Calu3 (cell line): ENCODE data around the gene TMEM134. TPM values are rescaled to one million over a fixed set of nuclear protein-coding genes. Genes with fewer than 3 reads are reported as not detected.

Source experiments
- BruUV-seq: library from RNA; stranded (reverse); fragments of 400-500 nt; replicated peaks from 2 replicates; lab custom pipeline; 2021; lab: Mats Ljungman, UMichigan
- CTCF ChIA-PET: fragments of 300-600 bp; sonication (Branson Sonifier 250); formaldehyde crosslinking; loops from one replicate; lab custom pipeline; 2022; ENCODE audit warnings: antibody characterized with exemption; lab: Charles Lee
- DNase-seq: peaks from one replicate; pipeline ENCODE4 v3.0.0; 2022
- H3K27ac Mint-ChIP-seq: one replicate; pipeline ENCODE4 v1.8.0; 2022; ENCODE audit warnings: mixed read lengths; ENCODE audit not compliant: unreplicated experiment
- H3K27me3 Mint-ChIP-seq: one replicate; pipeline ENCODE4 v1.8.0; 2022; ENCODE audit warnings: mixed read lengths; ENCODE audit not compliant: unreplicated experiment
- H3K36me3 Mint-ChIP-seq: one replicate; pipeline ENCODE4 v1.8.0; 2022; ENCODE audit warnings: mild to moderate bottlenecking, moderate library complexity, mixed read lengths; ENCODE audit not compliant: insufficient read depth, unreplicated experiment
- H3K4me1 Mint-ChIP-seq: one replicate; pipeline ENCODE4 v1.8.0; 2022; ENCODE audit warnings: mild to moderate bottlenecking, low read depth, mixed read lengths; ENCODE audit not compliant: unreplicated experiment
- H3K4me3 Mint-ChIP-seq: one replicate; pipeline ENCODE4 v1.8.0; 2022; ENCODE audit warnings: mild to moderate bottlenecking, low read depth, moderate library complexity, mixed read lengths; ENCODE audit not compliant: unreplicated experiment
- H3K9me3 Mint-ChIP-seq: one replicate; pipeline ENCODE4 v1.8.0; 2022; ENCODE audit warnings: low read depth, mixed read lengths; ENCODE audit not compliant: unreplicated experiment
- CTCF ChIP-seq: fragments of 200-600 bp; IDR thresholded peaks from one replicate; pipeline ENCODE4 v1.8.0; 2022; ENCODE audit warnings: antibody characterized with exemption; ENCODE audit not compliant: unreplicated experiment
- intact Hi-C: fragments of 100-400 bp; cut with micrococcal nuclease; formaldehyde crosslinking; loops from one replicate; pipeline ENCODE4 v1.10.0; 2022; ENCODE audit not compliant: unreplicated experiment
- total RNA-seq: library from RNA; stranded (reverse); gene quantifications from 2 replicates; pipeline ENCODE4 v1.2.3, GENCODE V29; 2022

Gene TMEM134
- total RNA-seq, 1 experiment from 2014 or later = 31.9 TPM

GRCh38 chr11:67501854-67502253 is 32.8 kb upstream of the TMEM134 start:
- intact Hi-C loops = loop anchor here (10.0 kb wide), 2 partner anchors 77 to 147 kb away; partner anchors contain the start of genes POLD4 and RPS6KB2
- H3K4me3 Mint-ChIP-seq = no peak overlapping the region
- peaks cover 17% of the 10 kb centered on the region for H3K4me1 Mint-ChIP-seq
- H3K9me3 Mint-ChIP-seq = no peaks in the 10 kb centered on the region
- no peak for DNase-seq
- peaks cover 62% of the 10 kb centered on the region for H3K36me3 Mint-ChIP-seq
- CTCF ChIA-PET = no interaction called here
- no peak overlapping the region for H3K27ac Mint-ChIP-seq
- H3K27me3 Mint-ChIP-seq = no peaks in the 10 kb centered on the region
- TF ChIP-seq CTCF = no peak
- no TSS peak for BruUV-seq

DNA sequence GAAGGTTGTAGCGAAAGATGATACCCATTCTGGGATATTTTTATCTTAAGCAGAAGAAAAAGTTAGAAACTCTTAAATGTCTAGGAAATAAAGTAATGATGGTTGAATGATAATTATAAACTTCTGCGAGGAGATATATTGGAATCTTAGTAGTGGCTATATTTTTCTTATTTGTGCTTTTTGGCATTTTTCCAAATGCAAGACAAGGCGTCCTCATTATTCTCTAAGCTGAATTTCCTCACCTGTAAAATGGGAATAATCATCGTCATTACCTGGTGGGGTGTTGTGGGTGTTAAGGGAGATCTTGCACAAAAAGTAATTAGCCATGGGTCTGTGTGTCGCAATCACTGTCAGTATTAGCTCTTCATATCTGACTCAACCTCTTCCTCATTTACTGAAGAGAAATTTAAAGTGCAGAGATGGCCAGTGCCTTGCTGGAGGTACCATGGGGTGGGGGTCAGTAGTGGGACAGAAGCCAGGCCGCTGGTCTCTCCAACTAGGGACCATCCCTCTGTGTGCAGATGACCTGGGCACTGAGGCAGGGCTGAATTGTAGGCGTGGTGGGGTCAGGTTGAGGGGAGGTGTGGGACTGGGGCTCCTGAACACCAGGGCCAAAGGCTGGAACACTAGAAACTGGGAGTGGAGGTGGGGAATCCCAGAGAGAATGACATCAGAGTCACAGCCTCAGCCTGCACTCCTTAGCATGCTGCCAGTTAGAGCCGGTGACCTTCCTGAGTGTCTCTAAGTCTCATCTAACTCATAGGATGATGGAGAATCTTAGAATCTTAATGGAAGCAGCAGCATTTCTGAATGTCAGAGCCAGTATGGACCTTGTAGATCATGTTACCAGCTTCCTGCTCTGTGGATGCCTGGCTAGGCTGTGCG is 32.0 kb upstream of the TMEM134 start:
- CTCF ChIA-PET = no interaction called here
- H3K27me3 Mint-ChIP-seq = no peaks in the 10 kb centered on the region
- H3K9me3 Mint-ChIP-seq = no peaks in the 10 kb centered on the region
- peaks cover 61% of the 10 kb centered on the region for H3K36me3 Mint-ChIP-seq
- H3K4me3 Mint-ChIP-seq = no peak overlapping the region
- TSS peak; percentile 22 for BruUV-seq
- H3K27ac Mint-ChIP-seq = no peak overlapping the region
- DNase-seq = no peak
- H3K4me1 Mint-ChIP-seq = peaks cover 10% of the 10 kb centered on the region
- intact Hi-C loops = loop anchor here (10.0 kb wide), 2 partner anchors 76 to 146 kb away; partner anchors contain the start of genes POLD4 and RPS6KB2
- no peak for TF ChIP-seq CTCF

GRCh38 chr11:67500484-67500821 is 31.4 kb upstream of the TMEM134 start:
- CTCF ChIA-PET = no interaction called here
- Mint-ChIP-seq H3K27me3 (no peaks in the 10 kb centered on the region), H3K4me1 (peaks cover 3% of the 10 kb centered on the region), H3K4me3 (no peak overlapping the region), H3K9me3 (no peaks in the 10 kb centered on the region), H3K36me3 (peaks cover 61% of the 10 kb centered on the region), H3K27ac (no peak overlapping the region)
- no peak for TF ChIP-seq CTCF
- DNase-seq = no peak
- BruUV-seq = no TSS peak
- intact Hi-C loops = loop anchor here (10.0 kb wide), 2 partner anchors 76 to 146 kb away; partner anchors contain the start of genes POLD4 and RPS6KB2

DNA sequence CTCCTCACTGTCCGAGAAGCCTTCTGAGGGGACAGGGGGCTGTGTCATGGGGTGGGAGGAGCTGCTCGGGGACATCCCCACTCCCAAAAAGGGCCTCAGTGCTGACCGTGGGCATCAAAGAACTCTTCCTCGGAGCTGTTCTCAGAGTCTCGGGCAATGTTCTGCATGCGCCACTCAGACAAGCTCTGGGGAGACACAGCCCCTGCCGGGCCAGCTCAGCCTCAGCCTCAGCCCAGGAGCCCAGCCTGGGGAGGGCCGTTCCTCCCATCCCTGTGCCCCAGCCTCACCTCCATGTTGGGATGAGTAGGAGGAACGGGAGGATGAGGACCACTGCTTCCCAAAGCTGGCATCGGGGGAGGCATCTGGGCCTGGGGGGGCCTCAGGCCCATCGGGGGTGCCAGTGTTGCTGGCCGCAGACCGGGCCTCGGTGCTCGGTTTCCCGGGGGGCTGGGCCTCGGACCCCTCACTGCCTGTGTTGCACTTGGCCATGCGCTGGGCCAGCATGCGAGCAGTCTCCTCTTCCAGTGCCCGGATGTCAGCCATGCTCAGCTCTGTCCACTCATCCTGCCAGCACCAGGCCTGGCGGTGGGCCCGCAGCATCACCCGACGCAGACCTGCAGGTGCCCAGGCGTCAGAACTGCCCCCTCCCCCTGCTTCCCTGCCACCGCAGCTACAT is 30.9 kb upstream of the TMEM134 start:
- BruUV-seq = no TSS peak
- Mint-ChIP-seq H3K4me3 (no peak overlapping the region), H3K36me3 (peaks cover 56% of the 10 kb centered on the region)

More for the DNA sequence above, 30.9 kb upstream of the TMEM134 start:
- CTCF ChIA-PET = no interaction called here
- no peak for TF ChIP-seq CTCF
- intact Hi-C loops = loop anchor here (10.0 kb wide), 2 partner anchors 75 to 145 kb away; partner anchors contain the start of genes POLD4 and RPS6KB2
- DNase-seq = no peak
- H3K4me1 Mint-ChIP-seq = no peaks in the 10 kb centered on the region
- H3K9me3 Mint-ChIP-seq = no peaks in the 10 kb centered on the region
- no peak overlapping the region for H3K27ac Mint-ChIP-seq
- H3K27me3 Mint-ChIP-seq = no peaks in the 10 kb centered on the region
